IMR-90 (cell line): ENCODE data around the gene GRID1. TPM values are rescaled to one million over a fixed set of nuclear protein-coding genes. Genes with fewer than 3 reads are reported as not detected.

Experiments
- ATAC-seq: fragments of 200-7000 bp; cut with Tn5 transposase; 2 replicates; pipeline ENCODE4 v1.9.1; 2020; ENCODE audit warnings: low read depth, mild to moderate bottlenecking, moderate library complexity
- BruUV-seq: library from RNA; stranded (reverse); fragments of 400-500 nt; replicated peaks from 2 replicates; lab custom pipeline; 2021; lab: Mats Ljungman, UMichigan
- CTCF ChIA-PET: fragments of 300-600 bp; formaldehyde crosslinking; extraction: SDS; loops from one replicate; lab custom pipeline; 2021; ENCODE audit warnings: antibody characterized with exemption; lab: Yijun Ruan, JAX
- POLR2A ChIA-PET: fragments of 300-600 bp; sonication (Branson Sonifier 250); formaldehyde crosslinking; loops from one replicate; lab custom pipeline; 2022; ENCODE audit warnings: antibody characterized with exemption; ENCODE audit not compliant: unreplicated experiment; lab: Charles Lee
- DNase-seq: peaks from one replicate; pipeline ENCODE4 v3.0.0; 2013
- H2AFZ ChIP-seq: replicated peaks from 2 replicates; pipeline ENCODE3; 2013; ENCODE audit warnings: low read length, mild to moderate bottlenecking; ENCODE audit not compliant: poor library complexity
- H2AK5ac ChIP-seq: 2 replicates; pipeline ENCODE4 v1.6.1; 2013; ENCODE audit warnings: low read depth, low read length, inconsistent platforms
- H2AK9ac ChIP-seq: replicated peaks from 2 replicates; pipeline ENCODE3; 2013; ENCODE audit warnings: mild to moderate bottlenecking, low read depth, low read length, moderate library complexity; ENCODE audit not compliant: poor library complexity
- H2BK120ac ChIP-seq: 2 replicates; pipeline ENCODE4 v1.6.1; 2013; ENCODE audit warnings: low read depth, low read length, inconsistent platforms
- H2BK15ac ChIP-seq: 3 replicates; pipeline ENCODE4 v1.6.1; 2013; ENCODE audit warnings: low read depth, low read length, inconsistent platforms
- H2BK20ac ChIP-seq: 2 replicates; pipeline ENCODE4 v1.6.1; 2013; ENCODE audit warnings: low read depth, mild to moderate bottlenecking, inconsistent platforms, low read length, moderate library complexity
- H2BK5ac ChIP-seq: 2 replicates; pipeline ENCODE4 v1.6.1; 2013; ENCODE audit warnings: mild to moderate bottlenecking, low read depth, low read length, inconsistent platforms; ENCODE audit not compliant: poor library complexity, severe bottlenecking
- H3K14ac ChIP-seq: replicated peaks from 2 replicates; pipeline ENCODE4 v1.6.1; 2013; ENCODE audit warnings: low read depth, low read length, inconsistent platforms
- H3K18ac ChIP-seq: 2 replicates; pipeline ENCODE4 v1.6.1; 2013; ENCODE audit warnings: low read depth, low read length, control low read depth
- H3K23ac ChIP-seq: 2 replicates; pipeline ENCODE4 v1.6.1; 2013; ENCODE audit warnings: low read depth, low read length, inconsistent platforms
- H3K27ac ChIP-seq: 2 replicates; pipeline ENCODE4 v1.5.1; 2013; ENCODE audit warnings: mild to moderate bottlenecking, control low read depth, low read length; ENCODE audit not compliant: insufficient read depth
- H3K27me3 ChIP-seq: 2 replicates; pipeline ENCODE4 v1.6.1; 2013; ENCODE audit warnings: low read length; ENCODE audit not compliant: control insufficient read depth, insufficient read depth
- H3K36me3 ChIP-seq: 2 replicates; pipeline ENCODE4 v1.6.1; 2013; ENCODE audit warnings: low read length, mixed read lengths; ENCODE audit not compliant: control insufficient read depth, insufficient read depth
- H3K4ac ChIP-seq: 2 replicates; pipeline ENCODE4 v1.6.1; 2013; ENCODE audit warnings: low read depth, low read length, inconsistent platforms
- H3K4me1 ChIP-seq: 2 replicates; pipeline ENCODE4 v1.6.1; 2013; ENCODE audit warnings: low read length, mixed read lengths; ENCODE audit not compliant: control insufficient read depth, insufficient read depth
- H3K4me2 ChIP-seq: 2 replicates; pipeline ENCODE4 v1.6.1; 2013; ENCODE audit warnings: low read depth, mild to moderate bottlenecking, control low read depth, low read length, moderate library complexity
- H3K4me3 ChIP-seq: 2 replicates; pipeline ENCODE4 v1.5.1; 2013; ENCODE audit warnings: low read depth, mild to moderate bottlenecking, control low read depth, low read length, moderate library complexity; ENCODE audit not compliant: insufficient read depth
- H3K56ac ChIP-seq: 2 replicates; pipeline ENCODE4 v1.6.1; 2013; ENCODE audit warnings: low read length, inconsistent platforms; ENCODE audit not compliant: insufficient read depth; ENCODE audit errors: extremely low read depth
- H3K79me1 ChIP-seq, 2 experiments: 2 replicates each; pipeline ENCODE4 v1.6.1; 2013; ENCODE audit warnings: low read length in 2 of 2, inconsistent platforms in 1 of 2, low read depth in 1 of 2
- H3K9ac ChIP-seq: 2 replicates; pipeline ENCODE4 v1.6.1; 2013; ENCODE audit warnings: low read depth, low read length, control low read depth
- H3K9me1 ChIP-seq: 2 replicates; pipeline ENCODE4 v1.6.1; 2013; ENCODE audit warnings: low read length, inconsistent platforms; ENCODE audit not compliant: insufficient read depth
- H3K9me3 ChIP-seq: 2 replicates; pipeline ENCODE4 v1.6.1; 2013; ENCODE audit warnings: low read length; ENCODE audit not compliant: control insufficient read depth, insufficient read depth
- H4K20me1 ChIP-seq: 2 replicates; pipeline ENCODE4 v1.6.1; 2013; ENCODE audit warnings: low read length, inconsistent platforms; ENCODE audit not compliant: insufficient read depth
- H4K5ac ChIP-seq: 2 replicates; pipeline ENCODE4 v1.6.1; 2013; ENCODE audit warnings: mild to moderate bottlenecking, low read depth, low read length, control low read depth
- H4K8ac ChIP-seq, 2 experiments: 2 replicates each; pipeline ENCODE4 v1.6.1; 2013; ENCODE audit warnings: low read depth in 2 of 2, low read length in 2 of 2, control low read depth in 1 of 2, inconsistent platforms in 1 of 2
- H4K91ac ChIP-seq: 2 replicates; pipeline ENCODE4 v1.6.1; 2013; ENCODE audit warnings: low read depth, low read length, inconsistent platforms; ENCODE audit not compliant: insufficient read depth
- BHLHE40 ChIP-seq: fragments of 150-350 bp; IDR thresholded peaks from 2 replicates; pipeline ENCODE4 v1.6.1; 2016; ENCODE audit warnings: mild to moderate bottlenecking, low read depth, low read length
- CEBPB ChIP-seq: IDR thresholded peaks from 2 replicates; pipeline ENCODE4 v1.6.1; 2012; ENCODE audit warnings: low read depth, low read length, improper control_type of control experiment
- CTCF ChIP-seq: conservative IDR thresholded peaks from 2 replicates; pipeline ENCODE4 v1.5.1; 2012; ENCODE audit warnings: mild to moderate bottlenecking, low read depth, low read length, improper control_type of control experiment
- MAFK ChIP-seq: IDR thresholded peaks from 2 replicates; pipeline ENCODE4 v1.6.1; 2012; ENCODE audit warnings: low read depth, low read length, improper control_type of control experiment
- MAZ ChIP-seq: IDR thresholded peaks from 2 replicates; pipeline ENCODE4 v1.6.1; 2012; ENCODE audit warnings: low read depth, mild to moderate bottlenecking, low read length, improper control_type of control experiment, moderate library complexity, borderline replicate concordance
- NFE2L2 ChIP-seq: fragments of 150-350 bp; IDR thresholded peaks from 2 replicates; pipeline ENCODE4 v1.6.1; 2016; ENCODE audit warnings: low read depth, mild to moderate bottlenecking, low read length
- POLR2A ChIP-seq: IDR thresholded peaks from 2 replicates; pipeline ENCODE4 v1.6.1; 2012; ENCODE audit warnings: mild to moderate bottlenecking, low read depth, low read length
- RAD21 ChIP-seq: IDR thresholded peaks from 2 replicates; pipeline ENCODE4 v1.6.1; 2012; ENCODE audit warnings: low read length, improper control_type of control experiment
- RCOR1 ChIP-seq: IDR thresholded peaks from 2 replicates; pipeline ENCODE4 v1.6.1; 2012; ENCODE audit warnings: mild to moderate bottlenecking, low read length, improper control_type of control experiment; ENCODE audit not compliant: insufficient replicate concordance
- RFX5 ChIP-seq: IDR thresholded peaks from 2 replicates; pipeline ENCODE4 v1.8.0; 2012; ENCODE audit warnings: low read depth, mild to moderate bottlenecking, low read length, moderate library complexity
- SMC3 ChIP-seq: fragments of 150-350 bp; IDR thresholded peaks from 2 replicates; pipeline ENCODE4 v1.6.1; 2016; ENCODE audit warnings: low read depth, mild to moderate bottlenecking, antibody characterized with exemption, low read length, moderate library complexity
- USF2 ChIP-seq: fragments of 150-350 bp; IDR thresholded peaks from 2 replicates; pipeline ENCODE4 v1.6.1; 2017; ENCODE audit warnings: mild to moderate bottlenecking, antibody characterized with exemption, low read length, low read depth
- WGBS, 2 experiments: methylation state at CpG; one replicate each; pipeline versions ENCODE4 v1.1.5 to v1.1.7; 2013; ENCODE audit warnings: missing lambda C conversion rate in 2 of 2; ENCODE audit not compliant: insufficient read length in 1 of 2; ENCODE audit errors: extremely low coverage in 2 of 2; 5-methylcytosine and 5-hydroxymethylcytosine counted together
- dilution Hi-C: fragments of 300-500 bp; cut with HindIII; formaldehyde crosslinking; loops from one replicate; pipeline ENCODE4 v1.14.3; 2018; ENCODE audit warnings: low sequenced_read_pairs; ENCODE audit not compliant: unreplicated experiment
- in situ Hi-C: fragments of 300-500 bp; cut with MboI; formaldehyde crosslinking; loops from 3 replicates; pipeline ENCODE4 v1.14.3; 2019; ENCODE audit warnings: low sequenced_read_pairs, inconsistent platforms, mixed read lengths
- intact Hi-C: fragments of 100-400 bp; cut with micrococcal nuclease; formaldehyde crosslinking; loops from 2 replicates; pipeline ENCODE4 v1.10.0; 2022
- polyA plus RNA-seq, 3 experiments: library from polyadenylated mRNA; depleted of rRNA; stranded (reverse); fragments of >200 nt; gene quantifications; 2 replicates each; pipeline ENCODE4 v1.2.3, GENCODE V29; 2012; ENCODE audit warnings: low replicate concordance in 1 of 3
- total RNA-seq: library from RNA; depleted of rRNA; stranded (reverse); fragments of >200 nt; gene quantifications from 2 replicates; pipeline ENCODE4 v1.2.3, GENCODE V29; 2012

The GRID1 gene
- total and polyA plus RNA-seq, 2 of the 4 experiments (the other 2 are of a cell fraction): not detected

- Histone ChIP-seq H3K56ac (no peak overlapping the region), H3K9me3 (peaks cover 17% of the 10 kb centered on the region; the same call in 1 of the 2 replicates), H4K8ac (no peak overlapping the region), H3K9me1 (no peaks in the 10 kb centered on the region), H2BK120ac (no peak overlapping the region), H4K5ac (no peak overlapping the region), H3K36me3 (no peaks in the 10 kb centered on the region), H3K27ac (no peak overlapping the region), H2BK5ac (no peak overlapping the region), H3K23ac (no peak overlapping the region), H2BK20ac (no peak overlapping the region), H4K20me1 (no peaks in the 10 kb centered on the region), H3K4me1 (no peaks in the 10 kb centered on the region), H3K79me1 (no peaks in the 10 kb centered on the region), H2AFZ (no peak overlapping the region), H3K18ac (no peak overlapping the region), H3K27me3 (no peaks in the 10 kb centered on the region), H3K4ac (no peak overlapping the region), H3K14ac (no peak overlapping the region), H2AK5ac (no peak overlapping the region), H3K4me2 (no peak overlapping the region), H4K91ac (no peak overlapping the region), H2BK15ac (no peak overlapping the region), H3K9ac (no peak overlapping the region), H3K4me3 (no peak overlapping the region), H2AK9ac (no peak overlapping the region)
- CTCF ChIA-PET: no interaction called here
- 51% methylated on average over 2 of the region's 3 CpGs; no CpG with 5 or more reads in 1 of the 2 experiments for WGBS, 2 experiments
- in situ Hi-C loops (no loop called here), dilution Hi-C loops (no loop called here), intact Hi-C loops (no loop called here)
- TF ChIP-seq MAZ: no peak
- no peak for TF ChIP-seq RAD21
- TF ChIP-seq SMC3: no peak
- no peak for TF ChIP-seq MAFK
- no peak for TF ChIP-seq CEBPB
- no peak for TF ChIP-seq BHLHE40
- TF ChIP-seq USF2: no peak
- no peak for TF ChIP-seq CTCF
- TF ChIP-seq RFX5: no peak
- TF ChIP-seq NFE2L2: no peak
- TF ChIP-seq POLR2A: no peak
- TF ChIP-seq RCOR1: no peak
- no peak for DNase-seq
- BruUV-seq: no TSS peak
- POLR2A ChIA-PET: no interaction called here
- ATAC-seq: no peak
Measured at GRCh38 chr10:86023336-86023735, 343.3 kb downstream of the GRID1 start.
